ENCODE results near the gene RANBP17.

DNA sequence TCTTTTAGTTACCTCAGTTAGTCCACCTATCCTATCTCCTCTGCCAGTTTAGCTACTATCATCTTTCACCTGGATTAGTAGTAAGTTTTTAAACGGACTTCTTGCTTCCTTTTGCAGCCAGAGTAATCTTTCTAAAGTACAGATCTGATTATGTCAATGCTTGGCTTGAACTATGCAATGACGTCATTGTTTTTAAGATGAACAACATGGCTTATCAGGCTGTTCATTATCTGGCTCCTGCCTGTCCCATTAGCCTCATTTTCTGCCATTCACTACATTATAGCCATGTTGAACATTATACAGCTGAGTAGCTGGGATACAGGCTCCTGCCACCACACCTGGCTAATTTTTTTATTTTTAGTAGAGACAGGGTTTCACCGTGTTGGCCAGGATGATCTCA lies 98.7 kb downstream of the RANBP17 start:
- TF ChIP-seq, protein P1, sequence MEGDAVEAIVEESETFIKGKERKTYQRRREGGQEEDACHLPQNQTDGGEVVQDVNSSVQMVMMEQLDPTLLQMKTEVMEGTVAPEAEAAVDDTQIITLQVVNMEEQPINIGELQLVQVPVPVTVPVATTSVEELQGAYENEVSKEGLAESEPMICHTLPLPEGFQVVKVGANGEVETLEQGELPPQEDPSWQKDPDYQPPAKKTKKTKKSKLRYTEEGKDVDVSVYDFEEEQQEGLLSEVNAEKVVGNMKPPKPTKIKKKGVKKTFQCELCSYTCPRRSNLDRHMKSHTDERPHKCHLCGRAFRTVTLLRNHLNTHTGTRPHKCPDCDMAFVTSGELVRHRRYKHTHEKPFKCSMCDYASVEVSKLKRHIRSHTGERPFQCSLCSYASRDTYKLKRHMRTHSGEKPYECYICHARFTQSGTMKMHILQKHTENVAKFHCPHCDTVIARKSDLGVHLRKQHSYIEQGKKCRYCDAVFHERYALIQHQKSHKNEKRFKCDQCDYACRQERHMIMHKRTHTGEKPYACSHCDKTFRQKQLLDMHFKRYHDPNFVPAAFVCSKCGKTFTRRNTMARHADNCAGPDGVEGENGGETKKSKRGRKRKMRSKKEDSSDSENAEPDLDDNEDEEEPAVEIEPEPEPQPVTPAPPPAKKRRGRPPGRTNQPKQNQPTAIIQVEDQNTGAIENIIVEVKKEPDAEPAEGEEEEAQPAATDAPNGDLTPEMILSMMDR (conservative IDR thresholded peaks at IDR 0.05; ENCODE audit: low read depth, low read length) = no peak
- TF ChIP-seq EZH2phosphoT487 (IDR thresholded peaks at IDR 0.05; ENCODE audit: borderline replicate concordance, low read length) (no peak), EZH2 (IDR thresholded peaks at IDR 0.05; ENCODE audit: low read length, unreplicated experiment) (no peak)
